Ovary (tissue), 9 donors: ENCODE measurements around the gene PDSS2. TPM values are rescaled to one million over a fixed set of nuclear protein-coding genes. Genes with fewer than 3 reads are reported as not detected.

Source experiments
- DNase-seq, 5 donors: peaks; one replicate each; pipeline ENCODE4 v3.0.0-alpha.2; 2019 to 2020
- H3K27ac ChIP-seq, 2 donors: fragments of 200-600 bp; one replicate each; pipeline versions ENCODE4 v1.5.1 to v1.8.0; 2019 to 2022
- H3K27me3 ChIP-seq: fragments of 200-600 bp; one replicate; pipeline ENCODE4 v1.8.0; 2022
- H3K36me3 ChIP-seq: fragments of 200-600 bp; sonication (generic); one replicate; pipeline ENCODE4 v1.5.1; 2019
- H3K4me1 ChIP-seq: one replicate; pipeline ENCODE4 v1.8.1; 2013; ENCODE audit warnings: mild to moderate bottlenecking, moderate library complexity; ENCODE audit not compliant: insufficient read depth
- H3K4me3 ChIP-seq: fragments of 200-600 bp; sonication (generic); one replicate; pipeline ENCODE4 v1.5.1; 2017
- H3K9me3 ChIP-seq, 2 donors: fragments of 200-600 bp in 1 of 2; sonication (generic) in 1 of 2; one replicate each; pipeline versions ENCODE4 v1.5.1 to v1.8.1; 2013 to 2019; ENCODE audit warnings: mild to moderate bottlenecking in 1 of 2, moderate library complexity in 1 of 2
- EP300 ChIP-seq: sonication (generic); formaldehyde crosslinking; IDR thresholded peaks from one replicate; pipeline ENCODE4 v1.6.1; 2017; ENCODE audit warnings: antibody characterized with exemption
- POLR2A ChIP-seq: fragments of 450-650 bp; IDR thresholded peaks from one replicate; pipeline ENCODE4 v1.6.1; 2017; ENCODE audit warnings: antibody characterized with exemption, mild to moderate bottlenecking, moderate library complexity
- WGBS, 3 donors: extraction: QIAGEN DNeasy Blood & Tissue Kit in 1 of 3; methylation state at CpG; one replicate each; pipeline versions ENCODE4 v1.1.5 to v1.1.7; 2013 to 2017; 5-methylcytosine and 5-hydroxymethylcytosine counted together
- intact Hi-C, 4 donors: fragments of 100-400 bp; cut with DNase I; formaldehyde crosslinking; loops; one replicate each; pipeline versions ENCODE4 v1.11.0 to v1.15.1; 2022 to 2023
- polyA plus RNA-seq, 2 donors: library from polyadenylated mRNA; stranded (reverse); fragments of 200-250 nt in 1 of 2; fragments of 350-450 nt in 1 of 2; fragmentation: Illumina TruSeq in 1 of 2; extraction: RNeasy Lipid Tissue Mini Kit (QIAGEN cat#74804) in 1 of 2; gene quantifications; one replicate each; pipeline ENCODE4 v1.2.3, GENCODE V29; 2013 to 2014
- total RNA-seq, 7 donors: library from RNA; depleted of rRNA in 2 of 7; stranded (reverse); fragments of >200 nt in 2 of 7; fragmentation: NEBNext Ultra II Directional in 3 of 7; extraction: Animal tissue kit (Norgen Biotek cat#: 25700) in 3 of 7; gene quantifications; one replicate each; pipeline versions ENCODE4 v1.1.0 to v1.2.4, GENCODE V29; 2016 to 2023
- TF ChIP-seq, protein P1 (sequence below), 3 donors: fragments of 450-650 bp in 2 of 3; fragments of 200-600 bp in 1 of 3; IDR thresholded peaks; one replicate each; pipeline versions ENCODE4 v1.5.1 to v1.8.0; 2016 to 2022; ENCODE audit warnings: antibody characterized with exemption in 3 of 3, mild to moderate bottlenecking in 1 of 3
- donor health status: DM: no; HTN: no; CAD: no; lungs with moderate emphysema.
- donor health status: DM: no; HTN: no; CAD: no.
- donor health status: Bipolar disorder and iron deficiency.
- donor health status: DM: yes; HTN: yes; CAD: no.
- donor health status: DM: no; HTN: no; CAD: no.
- donor health status: DM: yes; HTN: yes; CAD: no.

The PDSS2 gene
- total and polyA plus RNA-seq, 9 donors, result 8.2 to 17.5 (median 12.0) TPM

- intact Hi-C loops, result loop anchor here in 1 of 4 donors (5.0 kb wide), 1 partner anchor 110 kb away; no protein-coding TSS in a partner anchor
- no peaks in the 10 kb centered on the region for H3K27me3 ChIP-seq
- H3K4me1 ChIP-seq, result peaks cover 9% of the 10 kb centered on the region
- DNase-seq, result peak; percentile 33 to 64 (median 52)
- no peaks in the 10 kb centered on the region for H3K36me3 ChIP-seq
- whole genome bisulfite sequencing, 3 donors, result 9 to 13% (median 12%) methylated on average over 14 of the region's 14 CpGs
- H3K4me3 ChIP-seq, result peak overlapping the region; percentile 65
- no peak overlapping the region for H3K27ac ChIP-seq
- H3K9me3 ChIP-seq, result no peaks in the 10 kb centered on the region
- TF ChIP-seq, protein P1, sequence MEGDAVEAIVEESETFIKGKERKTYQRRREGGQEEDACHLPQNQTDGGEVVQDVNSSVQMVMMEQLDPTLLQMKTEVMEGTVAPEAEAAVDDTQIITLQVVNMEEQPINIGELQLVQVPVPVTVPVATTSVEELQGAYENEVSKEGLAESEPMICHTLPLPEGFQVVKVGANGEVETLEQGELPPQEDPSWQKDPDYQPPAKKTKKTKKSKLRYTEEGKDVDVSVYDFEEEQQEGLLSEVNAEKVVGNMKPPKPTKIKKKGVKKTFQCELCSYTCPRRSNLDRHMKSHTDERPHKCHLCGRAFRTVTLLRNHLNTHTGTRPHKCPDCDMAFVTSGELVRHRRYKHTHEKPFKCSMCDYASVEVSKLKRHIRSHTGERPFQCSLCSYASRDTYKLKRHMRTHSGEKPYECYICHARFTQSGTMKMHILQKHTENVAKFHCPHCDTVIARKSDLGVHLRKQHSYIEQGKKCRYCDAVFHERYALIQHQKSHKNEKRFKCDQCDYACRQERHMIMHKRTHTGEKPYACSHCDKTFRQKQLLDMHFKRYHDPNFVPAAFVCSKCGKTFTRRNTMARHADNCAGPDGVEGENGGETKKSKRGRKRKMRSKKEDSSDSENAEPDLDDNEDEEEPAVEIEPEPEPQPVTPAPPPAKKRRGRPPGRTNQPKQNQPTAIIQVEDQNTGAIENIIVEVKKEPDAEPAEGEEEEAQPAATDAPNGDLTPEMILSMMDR (IDR thresholded peaks at IDR 0.05), result no peak
- TF ChIP-seq EP300 (no peak), POLR2A (no peak)
Observed at GRCh38 chr6:107491760-107492660, 32.6 kb upstream of the PDSS2 start.

- 1 to 2% (median 1%) methylated on average over 33 to 38 of the region's 38 CpGs for WGBS, 3 donors
- peak overlapping the region; percentile 83 to 87 for H3K27ac ChIP-seq
- intact Hi-C loops, result loop anchor here in 1 of 4 donors (5.0 kb wide), 1 partner anchor 111 kb away; no protein-coding TSS in a partner anchor
- DNase-seq, result peak; percentile 78 to 87 (median 84)
- H3K36me3 ChIP-seq, result no peaks in the 10 kb centered on the region
- no peaks in the 10 kb centered on the region for H3K9me3 ChIP-seq
- TF ChIP-seq EP300, result no peak
- peak; percentile 3 for TF ChIP-seq POLR2A
- TF ChIP-seq, protein P1 (IDR thresholded peaks at IDR 0.05), result no peak
- peak overlapping the region; percentile 65 for H3K4me3 ChIP-seq
- peaks cover 9% of the 10 kb centered on the region for H3K4me1 ChIP-seq
- no peaks in the 10 kb centered on the region for H3K27me3 ChIP-seq
Observed at GRCh38 chr6:107491138-107491609, 31.8 kb upstream of the PDSS2 start.

GRCh38 chr6:107490566-107491137, 31.3 kb upstream of the PDSS2 start:
- Histone ChIP-seq H3K4me3 (peak overlapping the region; percentile 65), H3K4me1 (peaks cover 7% of the 10 kb centered on the region), H3K36me3 (no peaks in the 10 kb centered on the region), H3K27ac (peak overlapping the region; percentile 83 to 87), H3K9me3 (no peaks in the 10 kb centered on the region), H3K27me3 (no peaks in the 10 kb centered on the region)
- TF ChIP-seq EP300, result no peak
- TF ChIP-seq POLR2A, result peak; percentile 4
- TF ChIP-seq, protein P1 (IDR thresholded peaks at IDR 0.05), result no peak
- intact Hi-C loops, result loop anchor here in 1 of 4 donors (5.0 kb wide), 1 partner anchor 112 kb away; no protein-coding TSS in a partner anchor
- DNase-seq, result peak in 3 of 5 donors; percentile 26 to 49 (median 41)
- WGBS, 3 donors, result 0 to 1% (median 0%) methylated on average over 28 to 30 of the region's 30 CpGs
